Mesenchymal stem cell (in vitro differentiated cells and primary cell): Measurements from ENCODE around the gene MSH2.
A peak's percentile ranks its signal among the peaks of the same experiment; 100 is the strongest.

Source experiments
- DNase-seq: peaks from one replicate; pipeline ENCODE4 v3.0.0-alpha.2; 2013
- H2AFZ ChIP-seq: one replicate; pipeline ENCODE4 v1.6.1; 2013; ENCODE audit warnings: low read depth, mild to moderate bottlenecking, control low read depth, inconsistent platforms, low read length, moderate library complexity
- H2AK5ac ChIP-seq: 2 replicates; pipeline ENCODE4 v1.6.1; 2013; ENCODE audit warnings: low read length, moderate library complexity, mild to moderate bottlenecking, inconsistent platforms; ENCODE audit not compliant: severe bottlenecking
- H2BK120ac ChIP-seq: one replicate; pipeline ENCODE4 v1.6.1; 2013; ENCODE audit warnings: low read depth, mild to moderate bottlenecking, inconsistent platforms, low read length, moderate library complexity
- H2BK12ac ChIP-seq, 2 experiments: one replicate each; pipeline ENCODE4 v1.6.1; 2013; ENCODE audit warnings: inconsistent platforms in 2 of 2, low read length in 2 of 2, mild to moderate bottlenecking in 2 of 2, moderate library complexity in 2 of 2, control low read depth in 1 of 2
- H2BK15ac ChIP-seq: one replicate; pipeline ENCODE4 v1.6.1; 2013; ENCODE audit warnings: mild to moderate bottlenecking, low read depth, inconsistent platforms; ENCODE audit not compliant: poor library complexity, severe bottlenecking
- H2BK5ac ChIP-seq: 2 replicates; pipeline ENCODE4 v1.6.1; 2013; ENCODE audit warnings: low read depth, mild to moderate bottlenecking, low read length, control low read depth, inconsistent platforms; ENCODE audit not compliant: poor library complexity, severe bottlenecking
- H3K14ac ChIP-seq, 2 experiments: one replicate each; pipeline ENCODE4 v1.6.1; 2013; ENCODE audit warnings: inconsistent platforms in 2 of 2, low read length in 2 of 2, control low read depth in 1 of 2, mild to moderate bottlenecking in 1 of 2, moderate library complexity in 1 of 2
- H3K18ac ChIP-seq, 2 experiments: one replicate each; pipeline ENCODE4 v1.6.1; 2013; ENCODE audit warnings: inconsistent platforms in 2 of 2, low read length in 2 of 2, control low read depth in 1 of 2, low read depth in 1 of 2, mild to moderate bottlenecking in 1 of 2
- H3K23ac ChIP-seq, 2 experiments: one replicate each; pipeline ENCODE4 v1.6.1; 2013; ENCODE audit warnings: inconsistent platforms in 2 of 2, low read length in 2 of 2, mild to moderate bottlenecking in 2 of 2, moderate library complexity in 2 of 2, control low read depth in 1 of 2
- H3K27ac ChIP-seq: 2 replicates; pipeline ENCODE4 v1.5.1; 2013; ENCODE audit warnings: mild to moderate bottlenecking, moderate library complexity, low read length, control low read depth, inconsistent platforms; ENCODE audit not compliant: poor library complexity, severe bottlenecking
- H3K27me3 ChIP-seq, 2 experiments: 2 replicates each; pipeline versions ENCODE4 v1.6.1 to v1.7.0; 2013; ENCODE audit warnings: low read length in 2 of 2, mild to moderate bottlenecking in 2 of 2, moderate library complexity in 2 of 2, control low read depth in 1 of 2, inconsistent platforms in 1 of 2; ENCODE audit not compliant: control insufficient read depth in 1 of 2, insufficient read depth in 1 of 2
- H3K36me3 ChIP-seq, 2 experiments: 2 replicates each; pipeline versions ENCODE4 v1.6.1 to v1.7.0; 2013; ENCODE audit warnings: low read length in 2 of 2, control low read depth in 1 of 2, inconsistent platforms in 1 of 2, low read depth in 1 of 2, mild to moderate bottlenecking in 1 of 2; ENCODE audit not compliant: insufficient read depth in 2 of 2, control insufficient read depth in 1 of 2
- H3K4ac ChIP-seq, 2 experiments: one replicate each; pipeline ENCODE4 v1.6.1; 2013; ENCODE audit warnings: inconsistent platforms in 2 of 2, low read length in 2 of 2, mild to moderate bottlenecking in 2 of 2, moderate library complexity in 2 of 2, control low read depth in 1 of 2, low read depth in 1 of 2
- H3K4me1 ChIP-seq: 2 replicates; pipeline ENCODE4 v1.6.1; 2013; ENCODE audit warnings: low read depth, low read length, control low read depth; ENCODE audit not compliant: control insufficient read depth, insufficient read depth
- H3K4me2 ChIP-seq: 2 replicates; pipeline ENCODE4 v1.6.1; 2013; ENCODE audit warnings: low read length, mild to moderate bottlenecking, inconsistent platforms; ENCODE audit not compliant: poor library complexity, severe bottlenecking
- H3K4me3 ChIP-seq, 2 experiments: 2 replicates each; pipeline versions ENCODE4 v1.5.1 to v1.7.0; 2013; ENCODE audit warnings: low read length in 2 of 2, mild to moderate bottlenecking in 2 of 2, control low read depth in 1 of 2, low read depth in 1 of 2; ENCODE audit not compliant: insufficient read depth in 1 of 2
- H3K79me1 ChIP-seq: replicated peaks from 2 replicates; pipeline ENCODE4 v1.6.1; 2013; ENCODE audit warnings: mild to moderate bottlenecking, control low read depth, low read length, inconsistent platforms; ENCODE audit not compliant: poor library complexity, severe bottlenecking
- H3K9ac ChIP-seq: 2 replicates; pipeline ENCODE4 v1.7.0; 2013; ENCODE audit warnings: mild to moderate bottlenecking, low read length, moderate library complexity
- H3K9me3 ChIP-seq: 2 replicates; pipeline ENCODE4 v1.7.0; 2013; ENCODE audit warnings: mild to moderate bottlenecking, low read length; ENCODE audit not compliant: control insufficient read depth
- H4K8ac ChIP-seq: one replicate; pipeline ENCODE4 v1.6.1; 2013; ENCODE audit warnings: inconsistent platforms, mild to moderate bottlenecking, low read length, moderate library complexity
- H4K91ac ChIP-seq: one replicate; pipeline ENCODE4 v1.6.1; 2013; ENCODE audit warnings: mild to moderate bottlenecking, low read length, inconsistent platforms
- WGBS: methylation state at CpG from one replicate; pipeline ENCODE4 v1.1.7; 2013; ENCODE audit warnings: mixed read lengths; 5-methylcytosine and 5-hydroxymethylcytosine counted together

The MSH2 gene

GRCh38 chr2:47483191-47483590 lies 80.2 kb downstream of the MSH2 start:
- Histone ChIP-seq H3K4ac (no peak overlapping the region), H3K4me2 (no peak overlapping the region), H3K36me3 (peaks cover 3 to 24% of the 10 kb centered on the region in 2 experiments), H3K9me3 (no peaks in the 10 kb centered on the region), H2AK5ac (no peak overlapping the region), H2AFZ (no peak overlapping the region), H4K91ac (no peak overlapping the region), H4K8ac (no peak overlapping the region), H3K27me3 (no peaks in the 10 kb centered on the region), H3K23ac (no peak overlapping the region), H2BK5ac (no peak overlapping the region), H2BK15ac (no peak overlapping the region), H3K79me1 (no peaks in the 10 kb centered on the region), H3K14ac (no peak overlapping the region), H2BK12ac (no peak overlapping the region), H3K4me3 (no peak overlapping the region), H3K4me1 (no peaks in the 10 kb centered on the region), H3K27ac (no peak overlapping the region), H2BK120ac (peak overlapping the region; percentile 34), H3K18ac (no peak overlapping the region), H3K9ac (no peak overlapping the region)
- no peak for DNase-seq
- WGBS, result 89% methylated on average over 7 of the region's 8 CpGs

GRCh38 chr2:47484396-47484795 lies 81.4 kb downstream of the MSH2 start:
- Histone ChIP-seq H3K4ac (no peak overlapping the region), H2BK12ac (no peak overlapping the region), H3K36me3 (peaks cover 3 to 19% of the 10 kb centered on the region in 2 experiments), H3K9ac (no peak overlapping the region), H3K4me1 (peaks cover 2% of the 10 kb centered on the region), H2BK5ac (no peak overlapping the region), H3K27ac (no peak overlapping the region), H3K18ac (no peak overlapping the region), H3K79me1 (no peaks in the 10 kb centered on the region), H2BK15ac (no peak overlapping the region), H4K8ac (no peak overlapping the region), H3K4me2 (no peak overlapping the region), H3K14ac (no peak overlapping the region), H2AK5ac (no peak overlapping the region), H3K9me3 (no peaks in the 10 kb centered on the region), H3K27me3 (no peaks in the 10 kb centered on the region), H2BK120ac (no peak overlapping the region), H3K23ac (no peak overlapping the region), H3K4me3 (no peak overlapping the region), H2AFZ (no peak overlapping the region), H4K91ac (no peak overlapping the region)
- no peak for DNase-seq
- 96% methylated on average over 5 of the region's 5 CpGs for WGBS

- no peak overlapping the region for H3K23ac ChIP-seq
- H3K36me3 ChIP-seq, result peaks cover 3 to 19% of the 10 kb centered on the region in 2 experiments
- H4K91ac ChIP-seq, result no peak overlapping the region
- H3K9me3 ChIP-seq, result no peaks in the 10 kb centered on the region
- no peak overlapping the region for H2BK120ac ChIP-seq
- H2AK5ac ChIP-seq, result no peak overlapping the region
- no peak overlapping the region for H3K4ac ChIP-seq
- no peak for DNase-seq
- no peak overlapping the region for H3K4me3 ChIP-seq
- H2BK5ac ChIP-seq, result no peak overlapping the region
- no peak overlapping the region for H2AFZ ChIP-seq
- no peak overlapping the region for H4K8ac ChIP-seq
- WGBS, result no CpG with 5 or more reads among the region's 3 CpGs
- H3K4me2 ChIP-seq, result no peak overlapping the region
- no peaks in the 10 kb centered on the region for H3K79me1 ChIP-seq
- H3K27me3 ChIP-seq, result no peaks in the 10 kb centered on the region
- H3K18ac ChIP-seq, result no peak overlapping the region
- no peak overlapping the region for H3K9ac ChIP-seq
- no peak overlapping the region for H2BK15ac ChIP-seq
- no peak overlapping the region for H3K14ac ChIP-seq
- no peak overlapping the region for H3K27ac ChIP-seq
- no peak overlapping the region for H2BK12ac ChIP-seq
- H3K4me1 ChIP-seq, result peaks cover 2% of the 10 kb centered on the region
Measured at GRCh38 chr2:47485177-47485576, 82.2 kb downstream of the MSH2 start.

GRCh38 chr2:47485751-47486300 lies 82.9 kb downstream of the MSH2 start:
- peaks cover 2% of the 10 kb centered on the region for H3K4me1 ChIP-seq
- no peak overlapping the region for H3K9ac ChIP-seq
- DNase-seq, result no peak
- H3K36me3 ChIP-seq, result peaks cover 3 to 19% of the 10 kb centered on the region in 2 experiments
- H3K27ac ChIP-seq, result no peak overlapping the region
- no peak overlapping the region for H3K4me2 ChIP-seq
- no peak overlapping the region for H3K23ac ChIP-seq
- H4K8ac ChIP-seq, result no peak overlapping the region
- H3K14ac ChIP-seq, result no peak overlapping the region
- no peaks in the 10 kb centered on the region for H3K79me1 ChIP-seq
- no peak overlapping the region for H2AK5ac ChIP-seq
- H3K27me3 ChIP-seq, result no peaks in the 10 kb centered on the region
- H3K18ac ChIP-seq, result no peak overlapping the region
- H3K9me3 ChIP-seq, result no peaks in the 10 kb centered on the region
- H2BK5ac ChIP-seq, result no peak overlapping the region
- no peak overlapping the region for H4K91ac ChIP-seq
- no peak overlapping the region for H2BK12ac ChIP-seq
- no peak overlapping the region for H2AFZ ChIP-seq
- H2BK15ac ChIP-seq, result no peak overlapping the region
- H3K4me3 ChIP-seq, result no peak overlapping the region
- no peak overlapping the region for H2BK120ac ChIP-seq
- H3K4ac ChIP-seq, result no peak overlapping the region
- 93% methylated on average over 6 of the region's 6 CpGs for WGBS
